T-helper 2 cell treated with Interferon-gamma antibody and Interleukin-4, amounts not matched to agents 5 μg/mL and 100 μg/mL, for 36 hours (primary cell): ENCODE measurements around the gene ZNF333.
"Not testable (repeated sequence)": the region's sequence is repeated elsewhere in the genome, so short reads cannot be mapped to it uniquely, and the experiment has no call there.

Experiments used
- DNase-seq: peaks from one replicate; pipeline ENCODE4 v3.0.0; 2021; ENCODE audit warnings: low spot score
- H3K27ac Mint-ChIP-seq: one replicate; pipeline ENCODE4 v1.8.0; 2021; ENCODE audit warnings: mild to moderate bottlenecking, mixed read lengths
- H3K27me3 Mint-ChIP-seq: one replicate; pipeline ENCODE4 v1.8.0; 2021; ENCODE audit warnings: low read depth, mixed read lengths
- H3K36me3 Mint-ChIP-seq: one replicate; pipeline ENCODE4 v1.8.0; 2021; ENCODE audit warnings: low read depth, mixed read lengths
- H3K4me1 Mint-ChIP-seq: one replicate; pipeline ENCODE4 v1.8.0; 2021; ENCODE audit warnings: low read depth, mixed read lengths
- H3K4me3 Mint-ChIP-seq: one replicate; pipeline ENCODE4 v1.8.0; 2022; ENCODE audit warnings: mild to moderate bottlenecking, moderate library complexity, mixed read lengths
- H3K9me3 Mint-ChIP-seq: one replicate; pipeline ENCODE4 v1.8.0; 2021; ENCODE audit warnings: mixed read lengths

ZNF333 gene

DNA sequence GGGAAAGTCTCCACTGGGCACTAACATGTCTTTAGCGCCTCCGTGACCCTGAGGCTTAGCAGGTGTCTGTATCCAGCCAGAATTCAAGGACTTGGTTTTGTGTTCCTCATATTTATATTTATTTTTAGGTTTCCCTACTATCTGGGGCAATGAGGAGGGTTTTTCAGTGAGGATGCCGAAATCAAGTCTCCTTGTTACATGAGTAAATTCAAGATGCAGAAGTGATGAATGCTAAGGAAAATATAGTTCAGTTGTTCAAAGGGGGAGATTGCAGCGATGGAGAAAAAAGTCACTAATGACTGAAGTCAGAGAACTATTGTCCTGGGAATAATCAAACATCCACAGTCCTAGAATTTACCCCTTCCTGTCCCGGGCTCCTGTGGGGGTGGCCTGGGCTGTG lies 89.3 kb downstream of the ZNF333 start:
- Mint-ChIP-seq H3K36me3 (no peaks in the 10 kb centered on the region), H3K27ac (no peak overlapping the region), H3K27me3 (peaks cover 16% of the 10 kb centered on the region), H3K4me1 (peaks cover 3% of the 10 kb centered on the region), H3K9me3 (no peaks in the 10 kb centered on the region), H3K4me3 (no peak overlapping the region)
- no peak for DNase-seq

DNA sequence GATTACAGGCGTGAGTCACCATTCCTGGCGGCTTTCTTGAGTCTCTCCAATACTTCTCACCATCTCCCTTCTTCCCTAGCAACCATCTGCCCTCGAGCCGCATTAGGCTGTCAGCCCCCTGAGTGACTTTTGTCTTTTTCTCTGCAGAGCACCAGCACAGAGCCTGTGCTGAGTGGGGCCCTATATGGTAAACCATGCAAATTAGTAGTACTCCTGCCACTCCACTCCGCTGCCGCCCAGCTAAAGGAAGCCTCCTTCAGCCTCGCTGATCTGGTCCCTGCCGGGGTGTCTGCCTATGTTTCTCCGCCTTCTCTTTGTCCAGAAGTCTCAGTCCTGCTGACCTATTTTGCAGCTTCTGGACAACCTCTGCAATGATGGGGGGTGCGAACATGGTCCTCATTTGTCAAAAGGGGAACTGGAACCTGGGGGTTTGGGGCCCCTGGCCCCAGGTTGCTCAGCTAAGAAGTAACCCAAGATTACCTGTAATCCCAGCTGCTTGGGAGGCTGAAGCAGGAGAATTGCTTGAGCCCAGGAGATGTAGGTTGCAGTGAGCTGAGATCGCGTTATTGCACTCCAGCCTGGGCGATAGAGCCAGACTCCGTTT lies 90.9 kb downstream of the ZNF333 start:
- not testable (repeated sequence) for H3K36me3 Mint-ChIP-seq, H3K9me3 Mint-ChIP-seq, H3K27ac Mint-ChIP-seq, H3K4me3 Mint-ChIP-seq, DNase-seq
- Mint-ChIP-seq H3K4me1 (peaks cover 11% of the 10 kb centered on the region), H3K27me3 (peaks cover 16% of the 10 kb centered on the region)

GRCh38 chr19:14781713-14782536 lies 92.1 kb downstream of the ZNF333 start:
- not testable (repeated sequence) for H3K4me1 Mint-ChIP-seq, DNase-seq, H3K4me3 Mint-ChIP-seq, H3K9me3 Mint-ChIP-seq, H3K36me3 Mint-ChIP-seq, H3K27me3 Mint-ChIP-seq, H3K27ac Mint-ChIP-seq

- Mint-ChIP-seq H3K9me3 (no peaks in the 10 kb centered on the region), H3K27ac (no peak overlapping the region), H3K36me3 (no peaks in the 10 kb centered on the region), H3K4me1 (peaks cover 10% of the 10 kb centered on the region), H3K4me3 (no peak overlapping the region), H3K27me3 (no peaks in the 10 kb centered on the region)
- DNase-seq: no peak
Observed at GRCh38 chr19:14782626-14783409, 93.0 kb downstream of the ZNF333 start.
